CD4-positive, alpha-beta T cell treated with Interleukin-17A for 4 hours (primary cell): Measurements from ENCODE around the gene SIN3A.

Experiments
- DNase-seq: peaks from one replicate; pipeline ENCODE4 v3.0.0-alpha.2; 2020; ENCODE audit warnings: mixed read lengths

The SIN3A gene

GRCh38 chr15:75329571-75329970 lies 121.9 kb downstream of the SIN3A start:
- no peak for DNase-seq

GRCh38 chr15:75328493-75329314 lies 122.8 kb downstream of the SIN3A start:
- DNase-seq = no peak

- DNase-seq = no peak
Observed at GRCh38 chr15:75327491-75327890, 124.0 kb downstream of the SIN3A start.

- DNase-seq = no peak
Observed at GRCh38 chr15:75327005-75327404, 124.5 kb downstream of the SIN3A start.

- DNase-seq = no peak
Observed at GRCh38 chr15:75325922-75326321, 125.6 kb downstream of the SIN3A start.

- DNase-seq = no peak
Observed at GRCh38 chr15:75321711-75322110, 129.8 kb downstream of the SIN3A start.
